ENCODE measurements around the gene DRC7.
"Not testable (repeated sequence)": the region's sequence is repeated elsewhere in the genome, so short reads cannot be mapped to it uniquely, and the experiment has no call there.

DRC7 gene

DNA sequence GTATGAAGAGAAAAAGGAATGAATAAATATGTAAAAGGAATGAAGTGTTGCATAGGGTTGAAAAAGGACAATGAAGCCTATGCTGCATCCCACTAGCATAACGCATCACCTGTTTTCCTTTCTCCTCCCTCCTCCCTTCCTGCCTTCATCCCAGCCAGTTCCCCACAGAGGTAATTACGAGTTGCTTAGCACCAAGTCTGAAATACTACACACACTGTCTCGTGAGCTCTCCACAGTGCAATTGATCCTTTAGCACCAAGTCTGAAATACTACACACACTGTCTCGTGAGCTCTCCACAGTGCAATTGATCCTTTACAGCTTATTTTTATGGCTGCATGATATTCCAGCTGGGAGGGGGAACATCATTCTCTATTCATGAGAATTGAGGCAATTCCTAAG lies 1.1 kb upstream of the DRC7 start:
- DNase-seq (ENCODE audit: low spot score) = no peak

DNA sequence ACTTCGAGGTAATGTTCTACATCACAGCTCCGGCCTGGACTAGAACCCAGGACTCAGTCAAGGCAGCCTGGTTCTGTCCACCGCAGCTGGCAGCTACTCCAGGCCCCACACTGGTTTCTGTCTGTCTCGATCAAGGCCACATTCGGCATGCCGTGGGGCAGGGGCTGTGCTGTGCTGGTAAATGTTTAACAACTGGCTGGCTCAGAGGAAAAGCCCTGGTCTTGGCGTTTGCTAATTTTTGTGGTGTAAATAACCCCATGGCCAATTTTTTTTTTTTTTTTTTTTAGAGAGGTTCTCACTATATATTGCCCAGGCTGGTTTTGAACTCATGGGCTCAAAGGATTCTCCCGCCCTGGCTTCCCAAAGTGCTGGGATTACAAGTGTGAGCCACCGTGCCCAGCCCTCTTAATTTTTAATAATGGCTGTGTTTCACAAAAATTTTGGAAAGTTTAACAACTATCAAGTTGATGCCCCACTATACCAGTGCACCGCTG lies 328 bp upstream of the DRC7 start:
- DNase-seq (ENCODE audit: low spot score) = no peak

DNA sequence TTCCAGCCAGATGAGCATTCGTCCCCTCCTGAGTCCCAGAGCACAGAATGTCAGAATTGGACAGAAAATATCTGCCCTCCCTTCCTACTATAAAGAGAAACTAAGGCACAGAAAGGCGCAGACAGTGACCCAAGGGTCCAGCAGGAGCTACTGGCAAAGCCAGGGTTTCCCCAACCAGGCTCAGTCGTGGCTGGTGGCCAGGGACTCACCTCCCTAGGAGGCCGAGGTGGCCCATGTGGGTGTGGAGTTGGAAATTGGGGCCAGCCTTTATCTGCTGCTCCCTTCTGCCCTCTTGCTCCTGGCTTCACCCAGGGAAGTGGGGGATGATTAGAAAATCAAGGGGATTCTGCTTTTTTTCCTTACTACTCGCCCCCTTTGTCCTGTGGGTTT lies 1.1 kb downstream of the DRC7 start:
- DNase-seq (ENCODE audit: low spot score) = no peak

DNA sequence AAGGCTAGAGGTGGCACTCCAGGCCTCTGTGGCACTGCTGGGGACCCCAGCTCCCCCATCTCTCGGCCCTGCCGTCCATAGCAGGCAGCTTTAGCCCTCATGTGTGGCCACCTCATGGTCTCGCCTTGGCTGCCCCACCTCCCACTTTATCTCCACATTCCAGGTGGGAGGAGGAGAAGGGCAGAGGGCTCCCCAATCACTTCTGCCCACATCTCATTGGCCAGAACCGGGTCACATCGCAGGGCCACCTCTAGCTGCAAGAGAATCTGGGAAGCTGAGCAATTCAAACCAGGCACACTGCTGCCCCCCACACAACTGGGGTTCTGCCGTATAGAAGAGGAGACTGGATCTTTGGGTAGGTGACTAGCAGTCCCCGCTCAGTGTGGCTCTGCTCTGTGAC lies 1.6 kb downstream of the DRC7 start:
- no peak for DNase-seq (ENCODE audit: low spot score)

DNA sequence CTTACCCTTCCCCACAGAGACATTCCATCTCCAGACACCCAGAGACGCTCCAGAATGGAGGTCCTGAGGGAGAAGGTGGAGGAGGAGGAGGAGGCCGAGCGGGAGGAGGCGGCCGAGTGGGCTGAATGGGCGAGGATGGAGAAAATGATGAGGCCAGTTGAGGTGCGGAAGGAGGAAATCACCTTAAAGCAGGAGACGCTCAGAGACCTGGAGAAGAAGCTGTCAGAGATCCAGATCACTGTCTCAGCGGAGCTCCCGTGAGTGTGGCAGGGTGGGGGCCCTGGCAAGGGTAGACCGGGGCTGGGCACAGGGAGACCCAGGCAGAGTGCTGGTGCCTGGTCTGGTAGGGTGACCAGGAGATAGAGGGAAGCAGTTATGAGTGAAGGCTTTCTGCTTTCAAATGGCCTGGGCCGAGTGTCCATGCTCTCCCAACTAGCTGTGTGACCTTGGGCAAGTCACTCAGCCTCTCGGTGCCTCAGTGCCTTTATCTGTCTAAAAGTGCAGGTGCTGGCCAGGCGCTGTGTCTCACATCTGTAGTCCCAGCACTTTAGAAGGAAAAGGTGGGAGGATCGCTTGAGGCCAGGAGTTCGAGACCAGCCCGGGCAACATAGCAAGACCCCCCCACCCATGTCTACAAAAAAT lies 3.4 kb downstream of the DRC7 start:
- no peak for DNase-seq (ENCODE audit: low spot score)

DNA sequence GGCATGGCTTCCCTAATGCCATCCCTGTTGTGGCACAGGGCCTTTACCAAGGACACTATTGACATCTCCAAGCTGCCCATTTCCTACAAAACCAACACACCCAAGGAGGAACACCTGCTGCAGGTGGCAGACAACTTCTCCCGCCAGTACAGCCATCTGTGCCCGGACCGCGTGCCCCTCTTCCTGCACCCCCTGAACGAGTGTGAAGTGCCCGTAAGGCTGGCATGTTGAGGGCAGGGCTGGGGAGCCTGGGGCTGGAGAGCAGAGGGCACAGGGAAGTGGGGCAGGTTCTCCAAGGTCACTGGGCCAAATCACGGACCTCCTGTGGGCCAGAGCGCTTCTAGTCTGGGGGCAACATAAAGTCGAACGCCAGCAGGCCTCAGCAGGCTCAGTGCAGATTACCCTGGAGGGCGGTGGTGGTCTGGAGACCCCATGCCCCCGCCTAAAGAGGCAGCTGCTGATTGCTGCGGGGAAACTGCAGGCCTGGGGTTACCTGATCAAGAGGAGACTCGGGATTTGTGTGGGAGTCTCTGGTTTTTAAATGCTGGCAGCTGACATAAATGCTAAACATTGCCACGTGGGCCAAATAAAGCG lies 4.3 kb downstream of the DRC7 start:
- no peak for DNase-seq (ENCODE audit: low spot score)

DNA sequence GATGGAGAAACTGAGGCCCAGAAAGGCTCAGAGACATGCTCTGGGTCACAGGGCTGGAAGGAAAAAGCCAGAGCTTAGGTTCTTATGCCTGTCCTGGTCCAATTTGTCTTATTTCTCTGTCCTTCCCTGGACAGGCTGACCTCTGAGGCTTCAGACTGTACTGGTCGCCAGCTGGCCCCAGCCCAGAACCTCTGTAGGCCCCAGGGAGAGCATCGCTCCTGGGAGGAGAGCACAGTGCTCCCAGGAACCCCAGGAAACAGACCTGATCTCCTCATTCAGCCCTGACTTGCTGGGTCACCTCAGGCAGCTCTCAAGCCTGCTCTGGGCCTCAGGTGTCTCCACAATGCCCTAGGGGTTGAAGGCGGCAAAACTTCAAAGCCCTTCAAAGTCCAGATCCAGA lies 4.9 kb downstream of the DRC7 start:
- no peak for DNase-seq (ENCODE audit: low spot score)

DNA sequence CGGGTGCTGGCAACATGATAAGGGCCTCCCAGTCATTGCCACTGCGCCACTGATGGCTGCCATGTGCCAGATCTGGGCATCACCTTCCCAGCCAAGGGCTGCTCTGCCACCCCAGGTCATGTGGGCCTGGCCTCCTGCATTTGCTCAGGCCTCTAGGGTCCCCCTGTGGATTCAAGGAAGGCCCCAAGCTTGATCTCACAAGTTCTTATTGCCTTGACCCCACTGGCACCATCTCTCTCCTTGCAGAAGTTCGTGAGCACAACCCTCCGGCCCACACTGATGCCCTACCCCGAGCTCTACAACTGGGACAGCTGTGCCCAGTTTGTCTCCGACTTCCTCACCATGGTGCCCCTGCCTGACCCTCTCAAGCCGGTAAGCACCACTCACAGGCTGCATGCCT lies 5.3 kb downstream of the DRC7 start:
- no peak for DNase-seq (ENCODE audit: low spot score)

DNA sequence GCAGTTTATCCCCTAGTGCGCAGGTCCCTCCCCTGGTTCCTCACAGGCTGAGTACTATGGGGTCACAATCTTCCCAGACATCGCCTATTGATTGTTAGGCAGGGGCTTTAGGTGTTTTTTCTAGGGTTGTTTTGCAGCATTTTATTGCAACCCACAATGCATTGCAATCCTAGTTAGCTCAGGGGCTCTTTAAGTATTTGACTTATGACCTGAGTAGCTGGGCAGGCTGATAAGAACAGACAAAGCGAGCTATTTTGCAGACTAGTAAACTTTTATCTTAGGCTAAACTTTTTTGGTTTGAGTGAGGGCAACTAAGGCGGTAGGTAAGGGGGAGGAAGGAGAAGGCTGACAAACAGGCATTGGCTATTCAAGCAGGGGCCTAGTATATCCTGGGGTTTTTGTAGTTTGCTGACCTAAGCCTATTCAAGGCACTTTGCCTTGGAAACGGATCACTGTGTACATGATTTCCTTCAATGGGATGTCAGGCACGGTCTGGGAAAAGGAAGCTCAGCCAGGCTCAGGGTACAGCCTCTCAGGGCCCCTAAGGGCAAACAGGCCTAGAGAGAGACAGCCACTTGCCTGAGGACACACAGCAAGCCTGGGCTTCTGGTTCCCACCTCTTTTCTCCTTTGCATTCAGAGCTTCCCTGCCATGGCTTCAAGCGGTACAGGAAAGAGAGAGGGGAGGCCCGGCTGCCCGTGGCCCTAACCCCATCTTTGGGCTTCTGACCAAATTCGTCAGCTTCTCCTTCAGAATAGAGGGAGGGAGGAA lies 6.4 kb downstream of the DRC7 start:
- DNase-seq (ENCODE audit: low spot score) = no peak

DNA sequence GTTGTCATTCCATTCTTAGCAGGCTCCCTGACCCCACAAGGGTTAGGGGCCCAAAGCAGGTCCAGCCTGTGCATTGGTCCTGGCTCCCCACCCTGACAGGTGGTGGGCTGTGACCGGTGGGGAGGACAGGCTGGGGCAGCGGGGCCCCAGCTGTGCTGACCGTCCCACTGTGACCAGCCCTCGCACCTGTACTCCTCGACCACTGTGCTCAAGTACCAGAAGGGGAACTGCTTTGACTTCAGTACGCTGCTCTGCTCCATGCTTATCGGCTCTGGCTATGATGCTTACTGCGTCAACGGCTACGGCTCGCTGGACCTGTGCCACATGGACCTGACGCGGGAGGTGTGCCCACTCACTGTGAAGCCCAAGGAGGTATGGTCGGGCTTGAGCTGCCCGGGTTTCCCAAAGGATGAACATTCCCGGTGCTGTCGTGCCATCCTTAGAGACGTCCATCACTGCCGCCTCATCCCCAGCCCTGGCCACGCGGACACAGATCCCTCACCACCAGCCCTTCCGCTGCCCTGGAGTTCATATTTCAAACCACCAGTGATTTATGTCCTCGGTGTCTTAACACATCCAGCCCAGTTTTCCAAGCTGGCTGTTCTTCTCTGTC lies 7.3 kb downstream of the DRC7 start:
- DNase-seq (ENCODE audit: low spot score) = no peak

DNA sequence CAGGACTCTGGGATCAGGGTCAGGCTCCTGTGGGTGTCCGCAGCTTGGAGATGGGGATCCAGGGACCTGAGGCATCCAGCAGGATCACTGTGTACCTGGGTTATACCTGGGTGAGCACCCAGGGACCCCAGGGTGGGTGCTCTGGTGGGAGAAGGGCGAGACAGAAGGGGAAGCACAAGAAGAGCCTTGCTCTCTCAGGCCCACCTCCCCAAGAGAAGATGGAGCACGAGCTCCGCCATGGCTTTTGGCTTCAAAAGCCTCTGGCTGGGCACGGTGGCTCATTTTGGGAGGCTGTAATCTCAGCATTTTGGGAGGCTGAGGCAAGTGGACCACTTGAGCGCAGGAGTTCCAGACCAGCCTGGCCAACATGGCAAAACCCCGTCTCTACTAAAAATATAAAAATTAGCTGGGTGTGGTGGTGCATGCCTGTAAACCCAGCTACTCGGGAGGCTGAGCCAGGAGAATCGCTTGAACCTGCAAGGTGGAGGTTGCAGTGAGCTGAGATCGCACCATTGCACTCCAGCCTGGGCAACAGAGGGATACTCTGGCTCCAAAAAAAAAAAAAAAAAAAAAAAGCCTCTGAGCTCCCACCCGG lies 8.9 kb downstream of the DRC7 start:
- no peak for DNase-seq (ENCODE audit: low spot score)

DNA sequence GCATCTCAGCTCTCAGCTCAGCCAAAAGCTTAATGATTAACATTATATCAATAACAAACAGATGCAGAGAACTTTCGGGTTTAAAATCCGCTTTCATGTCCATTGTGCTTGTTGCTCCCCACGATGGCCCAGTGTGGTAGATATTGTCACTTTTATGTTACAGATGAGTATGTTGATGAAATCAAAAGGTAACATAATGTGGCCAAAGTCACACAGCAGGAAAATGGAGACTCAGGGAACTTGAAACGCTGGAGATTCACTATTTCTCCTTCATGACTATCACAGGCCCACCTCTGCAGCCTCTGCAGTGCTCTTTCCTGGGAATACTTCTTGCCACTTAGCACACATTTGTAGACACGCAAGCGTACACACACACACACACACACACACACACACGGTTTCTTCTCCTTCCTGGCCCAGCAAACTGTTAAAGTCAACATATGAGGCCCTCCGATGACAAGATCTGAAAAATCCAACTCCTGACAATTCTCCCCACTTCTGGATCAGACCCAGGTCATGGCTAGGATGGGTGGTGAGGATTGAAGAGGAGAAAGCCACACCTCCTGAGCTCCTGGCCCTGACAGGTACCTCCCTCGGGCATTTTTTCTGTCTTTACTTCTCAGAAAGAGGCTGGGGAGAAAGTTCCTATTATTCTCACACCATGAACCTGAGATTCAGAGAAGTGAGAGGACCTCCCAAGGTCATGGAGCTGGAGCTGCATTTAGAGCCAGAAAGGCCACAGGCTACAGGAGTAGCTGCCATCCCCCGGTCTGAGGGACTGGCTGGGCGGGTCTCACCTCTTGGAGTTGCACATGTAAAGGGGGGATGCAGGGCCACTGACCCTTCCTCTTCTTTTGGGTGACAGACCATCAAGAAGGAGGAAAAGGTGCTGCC lies 9.7 kb downstream of the DRC7 start:
- no peak for DNase-seq (ENCODE audit: low spot score)

DNA sequence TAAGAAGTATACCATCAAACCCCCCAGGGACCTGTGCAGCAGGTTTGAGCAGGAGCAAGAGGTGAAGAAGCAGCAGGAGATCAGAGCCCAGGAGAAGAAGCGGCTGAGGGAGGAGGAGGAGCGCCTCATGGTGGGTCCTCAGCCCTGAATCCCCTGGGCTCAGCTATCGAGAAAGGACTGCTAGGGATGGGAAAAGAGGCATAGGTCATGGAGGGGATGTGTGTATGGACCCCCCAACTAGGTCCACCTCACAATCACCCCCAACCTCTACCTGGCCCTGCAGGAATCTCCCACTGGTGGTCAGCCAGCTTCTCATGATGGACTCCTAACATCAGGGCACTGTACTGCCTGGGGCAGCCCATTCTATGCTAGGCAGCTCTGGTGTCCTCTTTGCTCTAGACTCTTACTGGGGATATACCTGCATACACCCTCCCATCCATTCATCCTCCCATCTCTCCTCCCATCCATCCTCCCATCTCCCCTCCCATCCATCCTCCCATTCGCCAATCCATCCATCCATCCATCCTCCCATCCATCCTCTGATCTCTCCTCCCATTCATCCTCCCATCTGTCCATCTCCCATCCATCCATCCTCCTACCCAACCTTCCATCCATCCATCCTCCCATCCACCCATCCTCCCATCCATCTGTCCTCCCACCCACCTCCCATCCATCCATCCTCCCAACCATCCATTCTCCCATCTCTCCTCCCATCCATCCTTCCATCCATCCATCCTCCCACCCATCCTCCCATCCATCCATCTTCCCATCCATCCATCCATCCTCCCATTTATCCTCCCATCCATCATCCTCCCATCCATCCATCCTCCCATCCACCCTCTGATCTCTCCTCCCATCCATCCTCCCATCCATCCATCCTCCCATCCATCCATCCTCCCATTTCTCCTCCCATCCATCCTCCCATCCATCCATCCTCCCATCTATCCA lies 10.6 kb downstream of the DRC7 start:
- no peak for DNase-seq (ENCODE audit: low spot score)

DNA sequence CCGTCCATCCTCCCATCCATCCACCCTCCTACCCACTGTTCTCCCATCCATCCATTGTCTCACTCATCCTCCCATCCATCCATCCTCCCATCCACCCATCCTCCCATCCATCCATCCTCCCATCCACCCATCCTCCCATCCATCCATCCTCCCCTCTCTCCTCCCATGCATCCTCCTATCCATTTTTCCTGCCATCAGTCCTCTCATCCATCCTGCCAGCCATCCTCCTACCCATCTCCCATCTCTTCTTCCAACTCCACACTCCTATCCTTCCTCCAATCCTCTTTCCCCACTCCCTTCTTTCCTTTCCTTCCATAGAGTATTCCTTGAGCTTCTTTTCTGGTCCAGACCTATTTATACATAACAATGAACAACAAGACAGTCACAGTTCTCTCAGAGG lies 12.1 kb downstream of the DRC7 start:
- no peak for DNase-seq (ENCODE audit: low spot score)

DNA sequence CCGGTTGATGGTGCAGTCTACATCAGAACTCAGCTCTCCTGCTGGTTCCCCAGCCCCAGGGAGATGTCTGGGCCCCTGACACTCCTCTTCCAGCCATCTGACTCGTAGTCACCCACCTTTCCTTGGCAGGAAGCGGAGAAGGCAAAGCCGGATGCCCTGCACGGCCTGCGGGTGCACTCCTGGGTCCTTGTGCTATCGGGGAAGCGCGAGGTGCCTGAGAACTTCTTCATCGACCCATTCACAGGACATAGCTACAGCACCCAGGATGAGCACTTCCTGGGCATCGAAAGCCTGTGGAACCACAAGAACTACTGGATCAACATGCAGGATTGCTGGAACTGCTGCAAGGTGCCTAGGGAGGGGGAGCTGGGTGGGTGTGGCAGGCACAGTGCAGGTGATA lies 12.7 kb downstream of the DRC7 start:
- no peak for DNase-seq (ENCODE audit: low spot score)

DNA sequence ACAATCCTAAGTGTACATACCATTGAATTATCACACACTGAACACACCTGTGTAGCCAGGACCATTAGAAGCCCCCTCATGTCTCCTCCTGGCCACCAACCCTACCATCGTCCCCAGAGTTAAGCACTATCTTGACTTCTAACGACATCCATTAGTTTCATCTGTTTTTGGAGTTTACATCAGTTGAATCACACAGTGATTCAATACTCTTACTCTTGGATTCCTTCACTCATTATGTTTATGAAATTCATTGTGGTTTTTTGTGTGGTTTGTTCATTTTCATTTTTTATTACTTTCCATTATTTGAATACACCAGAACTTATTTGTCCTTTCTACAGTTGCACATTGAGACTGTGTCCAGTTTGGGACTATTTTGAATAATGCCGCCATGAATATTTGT lies 13.6 kb downstream of the DRC7 start:
- DNase-seq (ENCODE audit: low spot score) = no peak

DNA sequence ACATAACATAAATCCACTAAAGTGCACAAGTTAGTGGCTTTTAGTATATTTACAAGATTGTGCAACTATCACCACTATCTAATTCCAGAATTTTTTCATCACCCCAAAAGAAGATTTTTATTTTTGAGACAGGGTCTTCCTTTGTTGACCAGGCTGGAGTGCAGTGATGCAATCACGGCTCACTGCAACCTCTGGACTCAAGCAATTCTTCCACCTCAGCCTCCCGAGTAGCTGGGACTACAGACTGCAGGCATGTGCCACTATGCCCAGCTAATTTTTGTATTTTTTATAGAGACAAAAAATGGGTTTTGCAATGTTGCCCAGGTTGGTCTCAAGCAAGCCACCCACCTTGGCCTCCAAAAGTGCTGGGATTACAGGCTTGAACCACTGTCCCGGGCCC lies 15.1 kb downstream of the DRC7 start:
- DNase-seq (ENCODE audit: low spot score) = no peak

DNA sequence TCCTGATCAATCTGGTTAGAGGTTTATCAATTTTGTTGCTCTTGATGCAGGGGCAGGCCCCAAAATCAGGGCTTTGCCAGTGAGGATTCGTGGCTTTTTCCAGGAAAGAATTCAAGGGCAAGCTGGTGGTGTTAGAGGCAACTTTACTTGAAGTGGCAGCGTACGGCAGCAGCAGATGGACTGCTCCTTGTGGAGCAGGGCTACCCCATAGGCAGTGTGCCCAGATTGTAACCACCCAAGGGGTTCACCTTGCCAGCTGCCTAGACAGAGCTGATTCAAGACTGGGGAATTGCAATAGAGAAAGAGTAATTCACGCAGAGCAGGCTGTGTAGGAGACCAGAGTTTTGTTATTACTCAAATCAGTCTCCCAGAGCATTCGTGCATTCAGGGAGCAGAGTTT lies 16.7 kb downstream of the DRC7 start:
- DNase-seq (ENCODE audit: low spot score) = no peak

DNA sequence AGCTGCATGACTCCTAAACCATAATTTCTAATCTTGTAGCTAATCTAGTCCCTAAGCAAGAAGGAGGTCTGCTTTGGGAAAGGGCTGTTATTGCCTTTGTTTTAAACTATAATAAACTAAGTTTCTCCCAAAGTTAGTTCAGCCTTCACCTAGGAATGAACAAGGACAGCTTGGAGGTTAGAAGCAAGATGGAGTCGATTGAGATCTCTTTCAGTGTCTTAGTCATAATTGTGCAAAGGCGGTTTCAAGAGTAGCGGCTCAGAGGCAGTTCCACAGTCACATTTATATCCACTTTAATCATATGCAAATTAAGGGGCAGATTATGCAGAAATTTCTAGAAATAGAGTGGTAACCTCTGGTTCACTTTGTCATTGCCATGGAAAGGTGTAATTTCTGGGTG lies 17.4 kb downstream of the DRC7 start:
- DNase-seq (ENCODE audit: low spot score) = no peak

DNA sequence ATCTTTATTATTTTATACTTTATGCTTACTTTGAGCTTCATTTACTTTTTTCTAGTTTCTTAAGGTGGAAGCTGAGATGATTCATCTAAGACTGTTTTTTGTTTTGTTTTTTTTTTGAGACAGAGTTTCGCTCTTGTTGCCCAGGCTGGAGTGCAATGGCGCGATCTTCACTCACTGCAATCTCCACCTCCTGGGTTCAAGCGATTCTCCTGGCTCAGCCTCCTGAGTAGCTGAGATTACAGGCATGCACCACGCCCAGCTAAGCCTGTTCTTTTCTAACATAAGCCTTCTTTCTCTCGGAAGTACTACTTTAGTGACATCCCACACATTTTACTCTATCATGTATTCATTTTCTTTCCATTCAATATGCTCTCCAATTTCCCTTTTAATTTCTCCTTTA lies 18.0 kb downstream of the DRC7 start:
- DNase-seq (ENCODE audit: low spot score) = not testable (repeated sequence)

Data from ecto neural progenitor cell (in vitro differentiated cells).